DND-41 (cell line): Measurements from ENCODE around the gene EPC2.

Source experiments
- ATAC-seq: fragments of 200-7000 bp; cut with Tn5 transposase; 3 replicates; pipeline ENCODE4 v1.9.1; 2021; ENCODE audit warnings: low read depth; ENCODE audit not compliant: insufficient read depth
- DNase-seq: peaks from one replicate; pipeline ENCODE4 v3.0.0-alpha.2; 2020
- H2AFZ ChIP-seq: 2 replicates; pipeline ENCODE4 v1.6.0; 2012; ENCODE audit warnings: low read depth, low read length
- H3K27ac ChIP-seq: 2 replicates; pipeline ENCODE4 v1.5.1; 2012; ENCODE audit warnings: low read length, inconsistent platforms
- H3K27me3 ChIP-seq: fragments of 200-600 bp; sonication (generic); 2 replicates; pipeline ENCODE4 v1.6.0; 2012; ENCODE audit warnings: low read length, mild to moderate bottlenecking, inconsistent platforms; ENCODE audit not compliant: insufficient read depth, poor library complexity
- H3K36me3 ChIP-seq: 2 replicates; pipeline ENCODE4 v1.5.1; 2012; ENCODE audit warnings: low read length, inconsistent platforms; ENCODE audit not compliant: insufficient read depth
- H3K4me1 ChIP-seq: 2 replicates; pipeline ENCODE4 v1.5.1; 2012; ENCODE audit warnings: mild to moderate bottlenecking, low read length; ENCODE audit not compliant: insufficient read depth
- H3K4me2 ChIP-seq: 2 replicates; pipeline ENCODE4 v1.6.0; 2012; ENCODE audit warnings: mild to moderate bottlenecking, moderate library complexity, low read length, inconsistent platforms; ENCODE audit not compliant: insufficient read depth
- H3K4me3 ChIP-seq, 2 experiments: fragments of 200-600 bp in 1 of 2; shearing (Covaris generic) in 1 of 2; 2 replicates each; pipeline ENCODE4 v1.5.1; 2012 to 2016; ENCODE audit warnings: inconsistent platforms in 2 of 2, low read length in 2 of 2, mild to moderate bottlenecking in 2 of 2, low read depth in 1 of 2, moderate library complexity in 1 of 2
- H3K79me2 ChIP-seq: 2 replicates; pipeline ENCODE4 v1.6.0; 2012; ENCODE audit warnings: low read length, inconsistent platforms; ENCODE audit not compliant: insufficient read depth
- H3K9ac ChIP-seq: 2 replicates; pipeline ENCODE4 v1.6.0; 2012; ENCODE audit warnings: low read depth, mild to moderate bottlenecking, inconsistent platforms, low read length, moderate library complexity
- H3K9me3 ChIP-seq: 2 replicates; pipeline ENCODE4 v1.5.1; 2012; ENCODE audit warnings: low read length, moderate library complexity, mild to moderate bottlenecking, inconsistent platforms; ENCODE audit not compliant: insufficient read depth, severe bottlenecking
- H4K20me1 ChIP-seq: 2 replicates; pipeline ENCODE4 v1.6.0; 2012; ENCODE audit warnings: low read length; ENCODE audit not compliant: insufficient read depth
- EZH2 ChIP-seq: IDR thresholded peaks from 3 replicates; pipeline ENCODE4 v1.6.1; 2012; ENCODE audit warnings: borderline replicate concordance, low read depth, mild to moderate bottlenecking, moderate library complexity, low read length, inconsistent platforms; ENCODE audit not compliant: severe bottlenecking
- TF ChIP-seq, protein P1 (sequence below): IDR thresholded peaks from 2 replicates; pipeline ENCODE4 v1.5.1; 2012; ENCODE audit warnings: borderline replicate concordance, low read length, moderate library complexity, mild to moderate bottlenecking; ENCODE audit not compliant: poor library complexity, severe bottlenecking; ENCODE audit errors: extremely low read depth

EPC2 gene

DNA sequence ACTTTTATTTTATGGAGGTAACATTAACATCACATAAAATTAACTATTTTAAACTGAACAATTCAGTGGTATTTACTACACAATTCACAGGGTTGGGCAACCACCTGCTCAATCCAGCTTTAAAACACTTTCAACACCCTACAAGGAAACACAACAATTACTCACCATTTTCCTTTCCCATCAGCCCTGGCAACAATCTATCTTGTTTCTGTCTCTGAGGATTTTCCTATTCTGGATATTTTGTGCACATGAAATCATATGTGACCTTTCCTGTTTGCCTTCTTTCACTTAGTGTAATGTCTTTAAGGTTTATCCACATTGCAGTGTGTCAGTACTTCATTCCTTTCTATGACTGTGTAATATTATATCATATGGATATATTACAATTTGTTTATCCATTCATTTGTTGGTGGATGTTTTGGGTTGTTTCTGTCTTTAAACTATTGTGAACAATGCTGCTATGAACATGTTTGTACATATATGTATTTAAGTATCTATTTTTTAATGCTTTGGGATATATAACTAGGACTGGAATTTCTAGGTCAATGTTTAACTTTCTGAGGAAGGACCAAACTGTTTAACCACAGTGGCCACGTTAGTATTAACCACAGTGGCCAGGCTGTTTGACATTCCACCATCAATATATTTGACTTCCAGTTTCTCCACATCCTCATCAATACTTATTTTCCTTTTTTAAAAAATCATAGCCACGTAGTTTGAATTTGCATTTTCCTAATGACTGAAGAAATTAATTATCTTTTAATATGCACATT, 158.1 kb downstream of the EPC2 start:
- no peaks in the 10 kb centered on the region for H3K36me3 ChIP-seq
- no peak overlapping the region for H2AFZ ChIP-seq
- H3K27ac ChIP-seq: no peak overlapping the region
- H3K79me2 ChIP-seq: no peaks in the 10 kb centered on the region
- H3K9me3 ChIP-seq: no peaks in the 10 kb centered on the region
- no peaks in the 10 kb centered on the region for H3K27me3 ChIP-seq
- no peak overlapping the region for H3K4me3 ChIP-seq
- H3K4me2 ChIP-seq: no peak overlapping the region
- no peaks in the 10 kb centered on the region for H3K4me1 ChIP-seq
- H3K9ac ChIP-seq: no peak overlapping the region
- DNase-seq: no peak
- ATAC-seq: no peak
- H4K20me1 ChIP-seq: no peaks in the 10 kb centered on the region
- no peak for TF ChIP-seq EZH2
- TF ChIP-seq, protein P1, sequence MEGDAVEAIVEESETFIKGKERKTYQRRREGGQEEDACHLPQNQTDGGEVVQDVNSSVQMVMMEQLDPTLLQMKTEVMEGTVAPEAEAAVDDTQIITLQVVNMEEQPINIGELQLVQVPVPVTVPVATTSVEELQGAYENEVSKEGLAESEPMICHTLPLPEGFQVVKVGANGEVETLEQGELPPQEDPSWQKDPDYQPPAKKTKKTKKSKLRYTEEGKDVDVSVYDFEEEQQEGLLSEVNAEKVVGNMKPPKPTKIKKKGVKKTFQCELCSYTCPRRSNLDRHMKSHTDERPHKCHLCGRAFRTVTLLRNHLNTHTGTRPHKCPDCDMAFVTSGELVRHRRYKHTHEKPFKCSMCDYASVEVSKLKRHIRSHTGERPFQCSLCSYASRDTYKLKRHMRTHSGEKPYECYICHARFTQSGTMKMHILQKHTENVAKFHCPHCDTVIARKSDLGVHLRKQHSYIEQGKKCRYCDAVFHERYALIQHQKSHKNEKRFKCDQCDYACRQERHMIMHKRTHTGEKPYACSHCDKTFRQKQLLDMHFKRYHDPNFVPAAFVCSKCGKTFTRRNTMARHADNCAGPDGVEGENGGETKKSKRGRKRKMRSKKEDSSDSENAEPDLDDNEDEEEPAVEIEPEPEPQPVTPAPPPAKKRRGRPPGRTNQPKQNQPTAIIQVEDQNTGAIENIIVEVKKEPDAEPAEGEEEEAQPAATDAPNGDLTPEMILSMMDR: no peak

DNA sequence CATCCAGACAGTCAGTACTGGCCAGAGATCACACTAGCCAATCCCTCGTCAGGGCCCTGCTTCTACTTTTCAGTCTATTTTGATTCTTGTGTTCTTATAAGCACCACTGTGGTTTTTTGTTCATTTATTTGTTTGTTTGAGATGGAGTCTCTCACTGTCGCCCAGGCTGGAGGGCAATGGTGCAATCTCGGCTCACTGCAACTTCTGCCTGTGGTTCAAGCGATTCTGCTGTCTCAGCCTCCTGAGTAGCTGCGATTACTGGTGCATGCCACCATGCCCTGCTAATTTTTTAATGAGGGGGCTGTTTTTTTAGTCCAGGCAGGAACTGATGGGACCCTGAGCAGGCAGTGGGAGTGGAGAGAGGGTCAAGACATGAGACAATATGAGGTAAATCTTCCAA, 165.5 kb downstream of the EPC2 start:
- Histone ChIP-seq H3K4me1 (no peaks in the 10 kb centered on the region), H3K27ac (no peak overlapping the region), H3K9ac (no peak overlapping the region), H3K79me2 (no peaks in the 10 kb centered on the region), H3K9me3 (no peaks in the 10 kb centered on the region), H3K36me3 (no peaks in the 10 kb centered on the region), H3K27me3 (no peaks in the 10 kb centered on the region), H3K4me2 (no peak overlapping the region), H3K4me3 (no peak overlapping the region), H4K20me1 (no peaks in the 10 kb centered on the region), H2AFZ (no peak overlapping the region)
- DNase-seq (no peak), ATAC-seq (no peak)
- TF ChIP-seq, protein P1: no peak
- TF ChIP-seq EZH2: no peak

DNA sequence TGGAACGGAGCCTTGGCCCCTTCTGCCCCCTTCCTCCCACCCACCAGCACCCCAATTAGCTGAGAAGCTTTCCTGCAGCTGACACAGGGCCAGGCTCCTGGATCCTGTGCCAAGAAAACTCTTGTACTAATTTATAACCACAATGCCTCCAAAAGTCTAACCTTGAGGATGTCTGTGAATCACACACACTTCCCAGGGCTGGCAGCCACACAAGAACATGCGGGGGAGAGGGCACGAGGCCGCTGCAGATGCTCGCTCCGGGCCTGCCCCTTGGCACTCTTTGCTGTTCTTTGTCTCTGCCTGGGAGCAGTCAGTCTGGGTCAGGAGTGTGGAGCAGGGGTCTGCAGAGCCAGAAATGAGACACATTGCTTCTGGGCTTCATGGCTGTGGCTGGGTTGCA, 167.8 kb downstream of the EPC2 start:
- no peak for TF ChIP-seq EZH2
- TF ChIP-seq, protein P1: no peak
- no peak for ATAC-seq

DNA sequence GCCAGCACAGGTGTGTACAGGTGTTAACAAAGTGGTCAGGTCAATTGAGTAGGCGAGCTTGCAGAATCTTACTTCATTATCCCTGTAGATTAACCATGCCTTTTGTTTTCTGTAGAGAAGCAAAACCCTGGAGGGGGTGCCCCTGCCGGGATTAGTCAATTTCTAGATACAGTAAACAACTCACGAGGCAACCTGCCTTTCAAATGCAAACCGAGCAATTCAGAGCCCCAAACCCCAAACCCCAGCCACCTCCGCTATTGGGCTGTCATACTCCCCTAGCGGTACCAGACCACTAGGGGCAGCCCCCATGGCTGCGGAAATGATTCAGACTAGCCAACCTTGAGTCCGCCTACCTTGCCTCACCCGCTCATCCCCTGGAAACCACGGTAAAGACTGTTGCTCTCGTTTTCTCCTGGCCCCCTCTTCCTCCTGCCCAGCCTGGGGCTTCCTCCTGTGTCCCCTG, 169.1 kb downstream of the EPC2 start:
- Histone ChIP-seq H3K4me3 (no peak overlapping the region), H3K9me3 (no peaks in the 10 kb centered on the region), H2AFZ (no peak overlapping the region), H3K36me3 (no peaks in the 10 kb centered on the region), H3K9ac (no peak overlapping the region), H3K27ac (no peak overlapping the region), H3K27me3 (no peaks in the 10 kb centered on the region), H4K20me1 (no peaks in the 10 kb centered on the region), H3K4me1 (no peaks in the 10 kb centered on the region), H3K79me2 (no peaks in the 10 kb centered on the region), H3K4me2 (no peak overlapping the region)
- DNase-seq (no peak), ATAC-seq (no peak)
- no peak for TF ChIP-seq EZH2
- TF ChIP-seq, protein P1: no peak

More for the DNA sequence above, 167.8 kb downstream of the EPC2 start:
- Histone ChIP-seq H3K27me3 (no peaks in the 10 kb centered on the region), H3K4me1 (no peaks in the 10 kb centered on the region), H3K27ac (no peak overlapping the region), H3K79me2 (no peaks in the 10 kb centered on the region), H4K20me1 (no peaks in the 10 kb centered on the region), H3K36me3 (no peaks in the 10 kb centered on the region), H3K9me3 (no peaks in the 10 kb centered on the region), H3K4me2 (no peak overlapping the region), H2AFZ (no peak overlapping the region), H3K4me3 (no peak overlapping the region), H3K9ac (no peak overlapping the region)
- DNase-seq: no peak
